Osteoblast (primary cell): ENCODE data around the gene RNGTT. TPM values are rescaled to one million over a fixed set of nuclear protein-coding genes. Genes with fewer than 3 reads are reported as not detected.
"Not testable (repeated sequence)": the region's sequence is repeated elsewhere in the genome, so short reads cannot be mapped to it uniquely, and the experiment has no call there.

Experiments used
- DNase-seq: peaks from one replicate; pipeline ENCODE4 v3.0.0; 2011; ENCODE audit warnings: low spot score, mixed read lengths; ENCODE audit not compliant: insufficient read length; ENCODE audit errors: missing footprints
- H2AFZ ChIP-seq: 2 replicates; pipeline ENCODE4 v1.6.0; 2011; ENCODE audit warnings: mild to moderate bottlenecking, low read length
- H3K27ac ChIP-seq: 2 replicates; pipeline ENCODE4 v1.5.1; 2011; ENCODE audit warnings: mild to moderate bottlenecking, low read depth, low read length, moderate library complexity
- H3K27me3 ChIP-seq: 2 replicates; pipeline ENCODE4 v1.6.0; 2012; ENCODE audit warnings: mild to moderate bottlenecking, control low read depth, inconsistent platforms, low read length, moderate library complexity; ENCODE audit not compliant: insufficient read depth
- H3K36me3 ChIP-seq: 2 replicates; pipeline ENCODE4 v1.5.1; 2011; ENCODE audit warnings: mild to moderate bottlenecking, low read length, control low read depth, moderate library complexity; ENCODE audit not compliant: insufficient read depth
- H3K4me1 ChIP-seq: 2 replicates; pipeline ENCODE4 v1.5.1; 2011; ENCODE audit warnings: mild to moderate bottlenecking, low read length, control low read depth, moderate library complexity; ENCODE audit not compliant: insufficient read depth
- H3K4me2 ChIP-seq: 2 replicates; pipeline ENCODE4 v1.6.0; 2011; ENCODE audit warnings: mild to moderate bottlenecking, low read length; ENCODE audit not compliant: insufficient read depth
- H3K4me3 ChIP-seq: fragments of 200-600 bp; sonication (generic); 3 replicates; pipeline ENCODE4 v1.5.1; 2012; ENCODE audit warnings: mild to moderate bottlenecking, low read length, inconsistent platforms; ENCODE audit not compliant: insufficient read depth
- H3K79me2 ChIP-seq: 2 replicates; pipeline ENCODE4 v1.6.0; 2012; ENCODE audit warnings: mild to moderate bottlenecking, low read length, control low read depth, inconsistent platforms; ENCODE audit not compliant: insufficient read depth
- H3K9me3 ChIP-seq: 2 replicates; pipeline ENCODE4 v1.5.1; 2011; ENCODE audit warnings: low read depth, low read length, control low read depth
- H4K20me1 ChIP-seq: 2 replicates; pipeline ENCODE4 v1.6.0; 2012; ENCODE audit warnings: mild to moderate bottlenecking, low read length, control low read depth; ENCODE audit not compliant: insufficient read depth
- total RNA-seq: library from RNA; depleted of rRNA; stranded (reverse); fragments of >200 nt; gene quantifications from 2 replicates; pipeline ENCODE4 v1.2.3, GENCODE V29; 2012
- TF ChIP-seq, protein P1 (sequence below): IDR thresholded peaks from 2 replicates; pipeline ENCODE4 v1.5.1; 2011; ENCODE audit warnings: mild to moderate bottlenecking, low read depth, low read length, moderate library complexity; ENCODE audit errors: extremely low read depth

RNGTT gene
- total RNA-seq, 1 donor = 19.2 TPM

DNA sequence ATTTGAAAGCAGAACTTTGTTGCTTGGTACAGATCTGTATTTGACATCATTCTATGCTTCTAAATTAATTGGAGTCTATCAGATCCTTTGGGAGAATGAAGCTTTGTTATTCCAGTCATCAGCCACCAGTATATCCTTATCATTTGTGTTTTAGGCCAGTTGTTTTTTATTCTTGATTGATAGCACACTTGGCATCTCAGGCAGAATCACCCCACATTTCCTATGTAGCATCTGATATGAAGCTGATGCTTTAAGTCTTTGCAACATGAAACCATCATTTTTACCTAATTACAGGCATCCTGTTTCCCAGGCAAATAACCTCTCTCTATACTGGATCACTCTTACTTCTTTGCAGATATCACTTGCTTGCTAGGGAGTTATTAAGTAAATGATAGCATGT is 20.7 kb upstream of the RNGTT start:
- TF ChIP-seq, protein P1, sequence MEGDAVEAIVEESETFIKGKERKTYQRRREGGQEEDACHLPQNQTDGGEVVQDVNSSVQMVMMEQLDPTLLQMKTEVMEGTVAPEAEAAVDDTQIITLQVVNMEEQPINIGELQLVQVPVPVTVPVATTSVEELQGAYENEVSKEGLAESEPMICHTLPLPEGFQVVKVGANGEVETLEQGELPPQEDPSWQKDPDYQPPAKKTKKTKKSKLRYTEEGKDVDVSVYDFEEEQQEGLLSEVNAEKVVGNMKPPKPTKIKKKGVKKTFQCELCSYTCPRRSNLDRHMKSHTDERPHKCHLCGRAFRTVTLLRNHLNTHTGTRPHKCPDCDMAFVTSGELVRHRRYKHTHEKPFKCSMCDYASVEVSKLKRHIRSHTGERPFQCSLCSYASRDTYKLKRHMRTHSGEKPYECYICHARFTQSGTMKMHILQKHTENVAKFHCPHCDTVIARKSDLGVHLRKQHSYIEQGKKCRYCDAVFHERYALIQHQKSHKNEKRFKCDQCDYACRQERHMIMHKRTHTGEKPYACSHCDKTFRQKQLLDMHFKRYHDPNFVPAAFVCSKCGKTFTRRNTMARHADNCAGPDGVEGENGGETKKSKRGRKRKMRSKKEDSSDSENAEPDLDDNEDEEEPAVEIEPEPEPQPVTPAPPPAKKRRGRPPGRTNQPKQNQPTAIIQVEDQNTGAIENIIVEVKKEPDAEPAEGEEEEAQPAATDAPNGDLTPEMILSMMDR = no peak
- no peak overlapping the region for H3K4me3 ChIP-seq
- no peak overlapping the region for H3K4me2 ChIP-seq
- no peaks in the 10 kb centered on the region for H3K4me1 ChIP-seq
- no peaks in the 10 kb centered on the region for H3K36me3 ChIP-seq
- H3K27me3 ChIP-seq = peaks cover 11% of the 10 kb centered on the region
- H2AFZ ChIP-seq = no peak overlapping the region
- H3K27ac ChIP-seq = no peak overlapping the region
- H4K20me1 ChIP-seq = no peaks in the 10 kb centered on the region
- H3K9me3 ChIP-seq = no peaks in the 10 kb centered on the region
- DNase-seq = no peak
- H3K79me2 ChIP-seq = no peaks in the 10 kb centered on the region

- no peak overlapping the region for H3K27ac ChIP-seq
- no peaks in the 10 kb centered on the region for H4K20me1 ChIP-seq
- no peaks in the 10 kb centered on the region for H3K4me1 ChIP-seq
- DNase-seq = no peak
- no peaks in the 10 kb centered on the region for H3K9me3 ChIP-seq
- no peak overlapping the region for H3K4me3 ChIP-seq
- no peaks in the 10 kb centered on the region for H3K79me2 ChIP-seq
- TF ChIP-seq, protein P1 = peak; percentile 49
- H3K4me2 ChIP-seq = no peak overlapping the region
- H3K27me3 ChIP-seq = peaks cover 11% of the 10 kb centered on the region
- no peaks in the 10 kb centered on the region for H3K36me3 ChIP-seq
- H2AFZ ChIP-seq = no peak overlapping the region
These were observed 20.1 kb upstream of the RNGTT start for GRCh38 chr6:88983532-88983931.

DNA sequence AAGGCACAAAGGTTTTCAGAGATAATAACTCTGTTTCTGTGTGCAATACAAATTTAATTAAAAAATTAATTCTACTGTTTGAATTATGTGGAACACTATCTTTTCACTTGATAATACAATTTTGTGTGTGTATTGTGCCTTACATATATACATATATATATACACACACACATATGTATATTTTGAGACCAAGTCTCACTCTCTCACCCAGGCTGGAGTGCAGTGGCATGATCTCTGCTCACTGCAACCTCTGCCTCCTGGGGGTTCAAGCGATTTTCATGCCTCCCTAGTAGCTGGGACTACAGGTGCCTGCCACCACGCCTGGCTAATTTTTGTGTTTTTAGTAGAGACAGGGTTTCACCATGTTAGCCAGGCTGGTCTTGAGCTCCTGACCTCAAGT is 19.7 kb upstream of the RNGTT start:
- DNase-seq, H3K9me3 ChIP-seq, H3K79me2 ChIP-seq, H3K36me3 ChIP-seq, H2AFZ ChIP-seq, H3K4me1 ChIP-seq, H4K20me1 ChIP-seq, H3K27ac ChIP-seq, H3K4me3 ChIP-seq: not testable (repeated sequence)
- H3K4me2 ChIP-seq = peak overlapping the region; percentile 49
- H3K27me3 ChIP-seq = peaks cover 11% of the 10 kb centered on the region

DNA sequence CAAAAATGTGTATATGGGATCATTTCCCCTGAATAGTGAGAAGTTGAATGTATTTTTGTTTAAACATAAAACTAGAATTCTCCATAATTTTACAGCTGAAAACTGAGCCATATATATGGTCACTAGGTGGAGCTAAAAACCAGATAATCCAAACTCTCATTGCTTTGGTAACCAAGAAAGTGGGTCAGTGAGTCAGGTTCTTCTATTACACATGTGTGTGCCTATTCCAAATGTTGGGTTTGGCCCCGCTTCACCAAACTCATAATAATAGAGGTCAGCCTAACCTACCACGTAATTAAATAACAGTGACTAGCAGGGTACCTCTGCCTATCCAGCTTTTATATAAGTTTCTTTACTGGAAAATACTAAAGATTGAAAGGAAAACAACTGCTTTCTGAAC is 19.3 kb upstream of the RNGTT start:
- H3K4me1 ChIP-seq = no peaks in the 10 kb centered on the region
- DNase-seq = peak; percentile 69
- no peak overlapping the region for H2AFZ ChIP-seq
- H3K36me3 ChIP-seq = no peaks in the 10 kb centered on the region
- no peaks in the 10 kb centered on the region for H3K79me2 ChIP-seq
- no peaks in the 10 kb centered on the region for H3K9me3 ChIP-seq
- H3K27me3 ChIP-seq = peaks cover 11% of the 10 kb centered on the region
- no peak overlapping the region for H3K27ac ChIP-seq
- H3K4me3 ChIP-seq = no peak overlapping the region
- peak overlapping the region; percentile 49 for H3K4me2 ChIP-seq
- TF ChIP-seq, protein P1 = peak; percentile 79
- H4K20me1 ChIP-seq = no peaks in the 10 kb centered on the region
